AML-193 (cell line): ENCODE measurements around the gene ABR.
A peak's percentile ranks its signal among the peaks of the same experiment; 100 is the strongest.

ENCODE experiments used
- DNase-seq, 2 experiments: peaks; one replicate each; lab custom pipeline; 2025; lab: John Stamatoyannopoulos, UW

ABR gene

GRCh38 chr17:1179818-1180742 is at the start of gene ABR:
Gene ABR (minus strand): TSS chr17:1179981. CDS start chr17:1179727, 254 bp downstream.
- DNase-seq, result no peak

GRCh38 chr17:1229349-1229899 is 49.6 kb upstream of the ABR start:
- peak; percentile 30 to 48 for DNase-seq

- DNase-seq, result no peak
Measured at GRCh38 chr17:1228781-1229348, 49.1 kb upstream of the ABR start.

GRCh38 chr17:1227917-1228780 is 48.4 kb upstream of the ABR start:
- DNase-seq, result peak; percentile 7 to 19

GRCh38 chr17:1227365-1227764 is 47.6 kb upstream of the ABR start:
- DNase-seq, result no peak

- no peak for DNase-seq
Measured at GRCh38 chr17:1226308-1226707, 46.5 kb upstream of the ABR start.

- no peak for DNase-seq
Measured at GRCh38 chr17:1224330-1224729, 44.5 kb upstream of the ABR start.

- DNase-seq, result no peak
Measured at GRCh38 chr17:1223662-1224061, 43.9 kb upstream of the ABR start.

- DNase-seq, result no peak
Measured at GRCh38 chr17:1222321-1222720, 42.5 kb upstream of the ABR start.

- no peak for DNase-seq
Measured at GRCh38 chr17:1221209-1221608, 41.4 kb upstream of the ABR start.

GRCh38 chr17:1220346-1220745 is 40.6 kb upstream of the ABR start:
- DNase-seq, result no peak

GRCh38 chr17:1217089-1217385 is 37.3 kb upstream of the ABR start:
- DNase-seq, result no peak

GRCh38 chr17:1216217-1217088 is 36.7 kb upstream of the ABR start:
- no peak for DNase-seq

- DNase-seq, result no peak
Measured at GRCh38 chr17:1212946-1213345, 33.2 kb upstream of the ABR start.

GRCh38 chr17:1211287-1211686 is 31.5 kb upstream of the ABR start:
- DNase-seq, result no peak

GRCh38 chr17:1208966-1209365 is 29.2 kb upstream of the ABR start:
- no peak for DNase-seq

- DNase-seq, result no peak
Measured at GRCh38 chr17:1206026-1206777, 26.4 kb upstream of the ABR start.

- DNase-seq, result no peak
Measured at GRCh38 chr17:1203967-1204291, 24.1 kb upstream of the ABR start.

- DNase-seq, result no peak
Measured at GRCh38 chr17:1203111-1203966, 23.6 kb upstream of the ABR start.

- no peak for DNase-seq
Measured at GRCh38 chr17:1202291-1202690, 22.5 kb upstream of the ABR start.
